Erythroblast (primary cell): ENCODE measurements around the gene CAMK4.

ENCODE experiments used
- GATA1 ChIP-seq: IDR thresholded peaks from 2 replicates; pipeline ENCODE4 v1.6.1; 2011; ENCODE audit warnings: low read depth, mild to moderate bottlenecking, control low read depth, low read length, moderate library complexity
- POLR2A ChIP-seq: IDR thresholded peaks from 2 replicates; pipeline ENCODE4 v1.6.1; 2011; ENCODE audit warnings: mild to moderate bottlenecking, low read length

GRCh38 chr5:111349429-111349828 lies 125.2 kb downstream of the CAMK4 start:
- TF ChIP-seq POLR2A (no peak), GATA1 (no peak)
